Stimulated activated CD4-positive, alpha-beta T cell treated with anti-CD3 and anti-CD28 coated beads, Interleukin-4, amount 100 ng/mL, for 48 hours (primary cell): ENCODE results near the gene BAIAP2L1.

Source experiments
- DNase-seq, 2 donors: peaks; one replicate each; pipeline ENCODE4 v3.0.0-alpha.2; 2020; ENCODE audit warnings: low read depth in 2 of 2

The BAIAP2L1 gene

DNA sequence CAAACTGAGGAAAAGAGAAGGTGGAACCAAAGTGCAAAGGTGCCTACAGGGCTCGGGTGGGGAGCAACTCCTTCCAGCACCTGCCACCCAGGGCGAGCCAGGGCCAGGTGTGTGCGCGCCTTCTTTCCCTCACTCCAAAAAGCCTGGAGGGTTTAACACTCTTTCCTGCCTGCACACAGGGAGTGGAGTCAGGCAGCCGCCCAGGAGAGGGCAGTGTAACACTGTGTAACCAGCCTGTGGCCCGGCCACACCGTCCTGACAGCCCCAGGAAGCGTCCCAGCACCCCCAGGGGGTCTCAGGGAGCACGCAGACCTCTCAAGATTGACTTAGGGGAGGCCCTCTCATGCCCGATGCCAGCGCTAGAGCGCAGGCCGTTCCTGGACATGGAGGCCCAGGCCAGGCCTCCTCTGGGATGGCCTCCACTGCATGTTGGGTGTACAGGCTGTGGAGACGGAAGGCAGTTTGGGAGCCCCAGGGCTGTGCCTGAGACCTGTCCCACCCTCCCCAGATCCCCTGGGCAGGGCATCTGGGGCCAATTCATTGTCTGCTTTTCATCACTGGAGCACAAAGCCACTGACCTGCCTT lies 106.0 kb downstream of the BAIAP2L1 start:
- peak in 1 of 2 donors; percentile 15 for DNase-seq

DNA sequence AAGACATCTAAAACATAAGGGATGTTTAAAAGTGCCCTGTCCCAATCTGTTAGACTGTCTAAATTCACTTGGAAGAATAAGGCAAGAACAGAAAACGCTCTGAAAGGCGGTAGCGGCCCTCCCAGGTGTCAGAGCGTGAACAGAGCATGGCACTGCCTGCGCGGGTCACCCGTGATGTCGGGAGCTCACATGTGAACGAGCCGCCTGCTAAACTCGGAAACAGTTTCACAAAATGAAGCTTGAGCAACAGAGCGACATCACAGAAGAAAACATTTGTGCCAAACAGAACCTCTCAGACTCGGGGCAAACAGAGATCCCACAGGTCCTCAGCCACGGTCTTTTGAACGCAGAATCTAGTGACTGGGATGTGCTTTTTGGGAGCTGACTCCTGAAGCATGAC lies 106.6 kb downstream of the BAIAP2L1 start:
- DNase-seq, result no peak

DNA sequence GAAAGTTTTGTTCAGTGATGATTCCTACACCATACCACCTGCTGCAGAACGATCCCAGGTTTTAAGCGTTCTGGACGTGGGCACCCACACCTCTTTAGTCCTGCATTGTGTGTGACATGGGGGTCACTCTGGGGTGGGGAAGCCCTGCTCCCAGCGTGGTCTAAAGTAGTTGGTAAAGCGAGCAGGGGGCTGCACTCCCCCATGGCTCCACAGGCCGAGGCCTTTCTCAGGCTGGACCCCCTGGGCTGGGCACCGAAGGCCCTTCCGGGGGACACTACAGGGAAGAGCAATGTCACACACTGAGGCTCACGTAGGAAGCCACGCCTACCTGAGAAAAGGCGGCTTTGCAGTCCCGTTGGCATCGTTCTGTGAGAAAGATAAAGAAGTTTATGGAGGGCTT lies 107.1 kb downstream of the BAIAP2L1 start:
- no peak for DNase-seq

DNA sequence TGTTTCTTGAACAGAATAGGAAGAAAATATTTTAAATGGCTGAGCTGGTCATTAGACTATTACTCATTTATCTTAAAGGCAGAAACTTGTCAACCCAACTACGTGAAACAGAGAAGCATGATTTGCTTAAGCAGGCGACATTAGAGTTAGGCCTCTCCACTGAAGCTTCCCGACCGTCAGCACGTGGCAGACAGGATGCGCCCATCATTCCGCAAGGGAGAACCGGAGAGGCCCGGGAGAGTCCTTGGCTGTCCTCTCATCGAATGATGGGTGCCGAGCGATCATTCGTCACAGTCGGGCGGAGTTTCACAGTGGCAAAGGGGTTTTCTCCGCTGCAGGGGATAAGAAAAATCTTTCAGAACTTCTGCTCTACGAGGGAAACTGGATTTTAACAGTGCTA lies 107.6 kb downstream of the BAIAP2L1 start:
- no peak for DNase-seq

DNA sequence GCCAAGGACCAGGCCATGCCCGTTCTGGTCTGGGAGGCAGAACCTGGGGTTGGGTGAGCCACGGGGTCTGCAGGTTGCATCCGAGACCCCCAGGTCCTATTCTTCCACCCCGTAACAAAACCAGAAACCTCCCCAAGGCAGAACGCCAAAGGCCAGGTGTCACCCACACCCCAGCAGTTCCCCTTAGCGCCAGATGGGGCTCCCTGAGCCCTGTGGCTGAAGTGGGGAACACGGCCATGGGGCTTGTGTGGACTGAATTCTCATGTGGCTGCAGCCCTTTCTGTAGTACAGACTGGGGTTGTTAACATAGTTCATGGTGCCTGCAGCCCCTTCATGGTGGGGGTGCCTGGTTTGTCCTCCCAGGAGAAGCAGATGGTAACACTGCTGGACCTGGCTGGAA lies 109.2 kb downstream of the BAIAP2L1 start:
- no peak for DNase-seq

DNA sequence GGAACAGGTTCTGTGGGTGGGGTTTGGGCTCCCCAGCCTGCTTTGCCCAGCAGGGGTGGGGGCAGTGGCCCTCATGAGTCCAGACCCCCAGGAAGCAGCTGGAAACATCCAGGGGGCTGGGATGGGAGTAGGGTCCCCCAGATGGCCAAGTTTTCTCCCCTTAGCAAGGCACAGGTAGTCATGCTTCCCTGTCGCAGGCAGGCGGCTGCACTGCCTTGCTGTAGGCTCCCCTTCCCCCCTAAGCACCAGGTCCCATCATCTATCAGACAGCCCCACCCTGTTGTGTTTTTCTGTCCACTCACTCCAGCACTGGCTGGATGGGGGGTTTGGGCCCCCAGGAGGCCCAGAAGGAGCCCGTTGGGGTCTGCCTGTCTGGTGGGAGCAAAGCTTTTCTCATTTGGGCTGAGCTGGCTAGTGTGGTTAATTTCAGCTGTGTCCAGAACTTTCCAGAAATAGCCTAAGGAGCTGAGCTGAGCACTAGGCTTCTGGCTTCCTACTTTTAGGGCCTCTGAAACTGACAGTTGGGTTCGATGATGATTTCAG lies 111.5 kb downstream of the BAIAP2L1 start:
- DNase-seq, result no peak

DNA sequence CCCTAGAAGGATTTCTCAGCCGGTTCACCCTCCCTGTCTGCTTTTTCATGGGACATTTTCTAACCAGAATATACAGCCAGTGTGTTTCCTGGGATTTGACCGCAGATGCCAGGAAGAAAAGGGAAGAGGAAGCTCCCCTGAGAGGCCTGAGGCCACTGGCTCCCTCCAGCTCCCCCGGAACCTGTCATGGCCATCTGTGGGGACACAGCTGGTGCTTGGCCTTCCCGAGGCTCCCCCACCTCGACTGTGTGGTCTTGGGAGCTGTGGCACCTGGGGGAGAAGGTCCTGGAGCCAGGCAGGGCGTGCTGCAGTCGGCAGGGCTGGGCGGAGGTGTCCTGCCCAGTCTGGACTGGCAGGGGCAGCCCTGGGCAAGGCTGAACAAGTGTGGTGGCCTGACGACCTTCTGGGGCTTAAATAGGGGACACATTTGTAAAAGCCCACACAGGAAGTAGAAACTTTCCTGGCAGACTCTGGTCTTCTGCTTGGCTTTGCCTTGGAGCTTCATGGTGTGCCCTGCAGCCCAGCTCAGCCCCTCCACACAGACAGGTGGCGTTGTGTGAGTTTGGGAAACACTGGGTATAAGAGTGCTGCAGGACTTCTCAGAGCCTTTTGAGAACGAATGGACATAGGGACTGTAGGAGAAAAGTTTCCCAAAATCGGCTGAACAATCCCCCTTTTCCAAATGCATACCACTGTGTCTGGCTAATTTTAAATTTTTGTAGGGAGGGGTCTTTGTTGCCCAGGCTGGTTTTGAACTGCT lies 112.6 kb downstream of the BAIAP2L1 start:
- no peak for DNase-seq

DNA sequence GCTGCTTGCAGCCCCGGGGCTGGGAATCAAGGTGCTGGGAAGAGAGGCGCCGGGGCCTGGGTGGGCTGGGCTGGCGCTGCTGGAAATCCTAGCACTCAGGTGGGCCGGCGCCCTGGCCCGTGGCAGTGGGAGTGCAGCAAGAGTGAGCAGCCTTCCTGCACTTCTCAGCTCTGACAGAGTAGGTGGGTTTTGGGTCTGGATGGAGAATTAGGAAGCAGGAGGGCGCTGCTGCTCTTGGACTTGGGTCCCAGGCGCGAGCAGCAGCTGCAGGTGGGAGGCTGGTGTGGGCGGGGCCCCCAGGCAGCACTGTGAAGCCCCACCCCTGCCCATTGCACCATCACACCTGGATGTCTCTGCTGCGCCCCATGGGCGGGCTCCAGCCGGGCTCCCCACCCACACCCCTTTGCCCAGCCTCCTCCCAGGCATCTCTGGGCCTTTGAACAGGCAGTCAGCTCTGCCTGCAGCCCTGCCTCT lies 113.4 kb downstream of the BAIAP2L1 start:
- no peak for DNase-seq

DNA sequence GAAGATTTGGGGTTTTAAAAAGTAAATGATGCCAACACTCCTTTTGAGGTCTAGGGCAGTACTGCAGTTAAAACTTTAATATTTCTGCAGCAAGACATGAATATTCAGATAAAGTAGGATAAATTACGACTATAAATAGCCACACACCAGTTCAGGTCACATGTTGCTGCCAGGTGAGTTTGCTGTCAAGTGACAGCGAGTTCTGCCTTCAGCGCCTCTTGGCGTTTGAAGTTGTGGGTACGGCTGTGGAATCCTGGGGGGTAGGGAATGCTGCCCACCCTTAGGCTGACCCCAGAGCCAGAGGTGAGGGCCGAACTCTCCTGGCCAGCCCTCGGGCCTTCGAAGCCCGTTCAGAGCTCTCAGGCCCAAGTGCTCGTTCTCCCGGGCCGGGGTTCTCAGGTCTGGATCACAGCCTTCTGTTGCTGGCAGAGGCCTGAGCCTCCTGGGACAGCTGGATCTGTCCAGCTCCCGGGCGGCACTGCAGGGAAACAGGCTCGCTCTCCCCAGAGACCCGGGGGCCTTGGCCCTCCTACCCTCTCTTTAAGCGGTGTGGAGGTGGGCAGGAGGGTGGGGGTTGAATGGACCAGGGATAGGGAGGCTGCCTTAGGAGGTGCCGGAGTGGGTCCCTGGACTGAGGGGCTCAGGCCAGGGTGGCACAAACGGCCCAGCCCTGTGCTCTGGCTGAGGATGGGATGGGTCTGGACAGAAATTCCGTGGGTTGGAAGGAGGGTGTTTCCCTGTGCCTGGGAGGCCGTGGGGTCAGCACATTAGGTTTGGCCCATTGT lies 114.0 kb downstream of the BAIAP2L1 start:
- DNase-seq, result no peak

DNA sequence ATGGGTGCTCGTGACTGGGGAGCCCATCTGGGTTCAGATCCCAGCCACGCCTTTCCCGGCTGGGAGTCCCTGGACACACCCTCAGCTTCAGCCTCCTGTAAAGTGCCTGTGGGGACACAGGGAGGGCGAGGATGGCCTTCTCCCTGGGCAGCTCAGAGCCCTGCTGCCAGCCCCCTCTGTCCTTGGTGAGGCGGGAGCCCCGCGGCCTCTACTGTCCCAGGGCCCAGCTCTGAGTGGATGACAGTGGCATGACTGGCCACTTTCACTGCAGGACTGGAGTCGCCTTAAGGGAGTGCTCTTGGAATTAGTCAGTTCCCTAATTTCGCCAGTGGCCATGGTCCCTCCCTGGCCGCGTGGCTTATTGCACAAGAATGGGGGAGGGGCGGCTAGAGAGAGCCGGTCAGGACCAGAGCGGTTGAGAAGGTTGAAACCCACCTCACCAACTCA lies 114.8 kb downstream of the BAIAP2L1 start:
- DNase-seq, result no peak

DNA sequence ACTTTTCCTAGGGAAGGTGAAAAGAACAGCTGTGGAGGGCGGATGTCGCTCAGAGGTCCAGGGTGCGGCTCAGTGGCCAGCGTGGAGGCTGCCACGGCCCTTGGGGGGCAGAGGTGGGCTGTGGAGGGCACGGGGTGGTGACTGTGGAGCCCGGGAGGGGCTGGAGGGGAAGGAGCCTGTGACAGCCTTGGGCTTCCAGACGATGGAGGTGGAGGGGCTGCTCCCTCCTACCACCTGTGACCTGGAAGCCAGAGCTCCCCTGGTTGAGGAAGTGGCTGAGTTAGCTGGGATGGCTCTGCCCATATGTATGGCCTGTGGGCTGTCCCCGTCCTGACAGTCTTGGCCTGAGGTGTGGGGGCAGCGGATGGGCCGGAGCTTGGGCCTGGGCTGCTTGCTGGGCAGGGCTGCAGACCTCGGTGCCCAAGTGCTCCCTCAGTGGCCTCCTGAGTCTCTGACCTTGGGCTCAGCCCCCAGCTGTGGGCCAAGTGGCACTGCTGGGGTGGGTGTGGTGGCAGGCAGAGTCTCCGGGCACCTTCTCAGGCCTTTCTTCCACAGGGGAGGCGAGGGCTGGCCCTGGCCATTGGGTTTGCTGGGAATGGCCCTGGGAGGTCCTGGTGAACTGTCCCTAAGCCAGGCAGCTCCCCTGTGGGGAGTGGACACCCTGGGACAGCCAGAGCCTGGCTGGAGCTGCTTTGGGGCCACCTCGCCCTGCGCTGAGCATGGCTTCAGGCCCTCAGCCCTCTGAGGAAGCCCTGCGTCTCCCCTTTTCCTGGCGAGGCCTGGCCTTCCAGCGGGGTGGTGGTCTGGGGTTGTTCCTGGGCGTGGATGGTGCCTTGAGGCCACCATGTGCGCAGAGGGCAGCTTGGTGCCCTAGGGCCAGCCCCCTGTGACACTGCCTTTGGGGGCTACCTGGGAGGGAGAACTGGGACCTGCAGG lies 115.5 kb downstream of the BAIAP2L1 start:
- DNase-seq, result no peak

DNA sequence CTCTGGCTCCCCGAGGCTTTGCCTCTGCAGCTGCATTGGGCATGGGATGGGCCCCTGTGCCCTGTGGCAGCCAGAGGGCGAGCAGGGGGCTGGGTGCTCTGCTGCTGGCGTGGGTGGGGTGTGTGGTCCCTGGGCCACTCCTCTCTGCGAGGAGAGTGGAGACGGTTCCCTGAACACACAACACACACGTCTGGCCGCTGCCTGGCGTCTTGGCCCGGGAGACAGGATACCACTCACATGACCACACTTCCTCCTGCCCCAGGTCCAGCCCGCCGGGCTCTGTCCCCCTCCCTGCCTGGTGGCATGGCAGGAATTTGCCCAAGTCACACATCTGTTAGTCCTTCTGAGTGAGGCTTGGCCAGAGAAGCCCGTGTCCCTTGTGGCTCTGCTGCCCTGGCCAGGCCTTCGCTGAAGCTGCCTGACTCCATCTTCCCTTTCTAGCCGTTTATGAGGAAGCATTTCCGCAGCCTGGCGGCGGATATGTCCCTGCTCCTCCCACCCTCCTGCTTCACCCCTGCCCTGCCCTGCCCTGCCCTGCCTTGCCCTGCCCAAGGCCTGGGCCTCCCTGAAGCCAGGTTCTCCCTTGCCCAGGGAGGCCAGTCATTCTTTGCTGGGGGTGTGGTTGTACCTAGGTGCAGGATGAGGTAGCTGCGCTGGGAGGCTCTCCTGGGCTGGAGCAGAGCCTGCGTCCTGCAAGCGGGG lies 116.4 kb downstream of the BAIAP2L1 start:
- DNase-seq, result no peak

DNA sequence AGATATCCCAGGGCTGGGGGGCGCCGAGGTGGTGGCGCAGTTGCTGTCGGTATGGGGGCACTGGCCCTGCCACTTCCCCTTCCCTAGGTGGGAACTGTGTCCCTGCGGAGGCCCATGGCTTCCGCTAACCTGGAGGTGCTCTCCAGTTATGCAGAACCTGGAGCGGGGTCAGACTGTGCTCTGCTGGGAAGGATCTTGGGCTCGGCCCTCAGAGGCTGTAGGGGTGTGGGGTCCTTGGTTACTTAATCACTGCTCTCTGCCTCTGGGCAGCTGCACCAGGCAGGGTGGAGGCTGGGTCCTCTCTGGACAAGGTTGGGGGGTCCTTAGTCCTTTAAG lies 117.0 kb downstream of the BAIAP2L1 start:
- no peak for DNase-seq

DNA sequence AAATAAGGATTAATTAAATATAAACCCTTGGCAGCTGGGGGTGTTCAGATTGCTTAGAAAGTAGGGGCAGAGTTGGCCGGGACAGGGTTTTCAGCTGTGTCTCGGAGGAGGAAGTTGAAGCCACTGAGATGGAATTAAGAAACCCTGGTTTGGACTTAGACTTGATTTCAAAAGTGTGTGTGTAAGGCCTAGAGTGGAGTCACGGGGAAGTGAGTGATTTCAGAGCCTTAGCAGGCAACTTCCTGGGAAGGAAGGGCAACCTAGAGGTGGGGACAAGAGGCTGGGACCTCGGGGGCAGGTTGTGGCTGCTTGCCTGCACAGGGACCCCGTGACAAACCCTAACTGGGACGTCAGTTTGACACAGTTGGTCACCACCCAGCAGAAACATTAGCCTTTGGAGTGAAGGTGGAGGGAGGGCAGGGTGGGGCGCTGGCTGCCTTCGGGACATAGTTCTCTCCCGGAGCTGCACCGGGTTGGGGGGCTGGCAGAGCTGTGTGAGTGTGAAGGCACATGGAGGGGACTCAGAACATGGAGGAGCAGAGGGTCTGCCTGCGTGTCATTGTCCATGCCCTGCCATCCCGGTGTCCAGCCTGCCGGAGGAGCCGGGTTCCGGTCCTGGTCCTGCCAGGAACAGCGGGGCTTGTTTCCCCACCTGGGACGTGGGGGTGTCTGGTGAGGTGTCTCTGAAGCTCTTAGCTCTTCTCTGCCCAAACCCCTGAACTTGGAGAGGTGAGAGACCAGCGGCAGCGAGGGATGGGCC lies 117.6 kb downstream of the BAIAP2L1 start:
- DNase-seq, result no peak

DNA sequence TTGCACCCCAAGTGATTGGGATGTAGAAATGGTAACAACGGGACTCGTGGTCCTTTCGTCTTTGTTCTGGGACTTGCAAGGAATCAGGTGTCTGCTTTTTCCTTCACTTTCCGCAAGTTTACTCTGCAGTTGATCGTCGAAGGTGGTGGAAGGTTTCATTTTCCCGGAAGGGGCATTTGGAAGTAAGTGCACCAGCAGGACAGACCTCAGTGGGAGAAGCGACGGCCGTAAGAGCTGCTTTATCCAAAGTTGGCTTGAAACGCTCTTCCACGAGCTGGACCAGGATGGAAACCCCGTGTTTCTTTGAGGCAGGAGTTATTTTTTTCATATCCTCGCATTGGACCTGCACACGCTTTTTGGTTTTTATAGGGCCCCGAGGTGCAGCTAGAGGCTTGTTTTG lies 118.2 kb downstream of the BAIAP2L1 start:
- DNase-seq, result no peak

DNA sequence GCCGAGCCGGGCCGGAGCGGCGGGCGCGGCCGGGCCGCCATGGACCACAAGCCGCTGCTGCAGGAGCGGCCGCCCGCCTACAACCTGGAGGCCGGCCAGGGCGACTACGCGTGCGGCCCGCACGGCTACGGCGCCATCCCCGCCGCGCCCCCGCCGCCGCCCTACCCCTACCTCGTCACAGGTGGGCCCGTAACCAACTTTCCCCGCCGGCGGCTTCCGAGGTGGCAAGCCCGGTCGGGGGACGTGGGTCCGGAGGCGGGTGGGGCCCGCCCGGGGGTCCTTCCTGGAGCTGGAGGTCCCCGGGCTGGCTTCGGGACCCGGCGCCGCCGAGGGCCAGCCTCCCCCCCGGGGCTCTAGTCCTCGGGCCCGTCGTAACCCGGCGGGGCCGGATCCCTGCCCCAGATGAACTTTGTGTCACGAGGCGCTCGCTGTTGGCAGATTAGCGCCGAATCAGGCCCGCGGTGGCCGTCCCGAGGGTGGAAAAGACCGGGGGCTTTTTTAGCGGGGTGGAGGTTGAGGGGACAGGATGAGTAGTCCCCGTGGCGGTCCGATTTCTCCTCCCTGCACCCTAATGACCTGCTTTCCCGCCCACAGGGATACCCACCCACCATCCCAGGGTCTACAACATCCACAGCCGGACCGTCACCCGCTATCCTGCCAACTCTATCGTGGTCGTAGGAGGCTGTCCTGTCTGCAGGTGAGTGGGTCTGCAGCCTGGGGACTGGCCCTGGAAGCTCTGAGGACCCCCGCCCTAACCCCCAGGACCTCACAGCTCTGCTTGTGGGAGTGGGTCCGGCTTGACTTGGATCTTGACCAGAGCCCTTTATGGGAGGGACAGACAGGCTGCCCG lies 118.9 kb downstream of the BAIAP2L1 start:
- peak in 1 of 2 donors; percentile 20 for DNase-seq

DNA sequence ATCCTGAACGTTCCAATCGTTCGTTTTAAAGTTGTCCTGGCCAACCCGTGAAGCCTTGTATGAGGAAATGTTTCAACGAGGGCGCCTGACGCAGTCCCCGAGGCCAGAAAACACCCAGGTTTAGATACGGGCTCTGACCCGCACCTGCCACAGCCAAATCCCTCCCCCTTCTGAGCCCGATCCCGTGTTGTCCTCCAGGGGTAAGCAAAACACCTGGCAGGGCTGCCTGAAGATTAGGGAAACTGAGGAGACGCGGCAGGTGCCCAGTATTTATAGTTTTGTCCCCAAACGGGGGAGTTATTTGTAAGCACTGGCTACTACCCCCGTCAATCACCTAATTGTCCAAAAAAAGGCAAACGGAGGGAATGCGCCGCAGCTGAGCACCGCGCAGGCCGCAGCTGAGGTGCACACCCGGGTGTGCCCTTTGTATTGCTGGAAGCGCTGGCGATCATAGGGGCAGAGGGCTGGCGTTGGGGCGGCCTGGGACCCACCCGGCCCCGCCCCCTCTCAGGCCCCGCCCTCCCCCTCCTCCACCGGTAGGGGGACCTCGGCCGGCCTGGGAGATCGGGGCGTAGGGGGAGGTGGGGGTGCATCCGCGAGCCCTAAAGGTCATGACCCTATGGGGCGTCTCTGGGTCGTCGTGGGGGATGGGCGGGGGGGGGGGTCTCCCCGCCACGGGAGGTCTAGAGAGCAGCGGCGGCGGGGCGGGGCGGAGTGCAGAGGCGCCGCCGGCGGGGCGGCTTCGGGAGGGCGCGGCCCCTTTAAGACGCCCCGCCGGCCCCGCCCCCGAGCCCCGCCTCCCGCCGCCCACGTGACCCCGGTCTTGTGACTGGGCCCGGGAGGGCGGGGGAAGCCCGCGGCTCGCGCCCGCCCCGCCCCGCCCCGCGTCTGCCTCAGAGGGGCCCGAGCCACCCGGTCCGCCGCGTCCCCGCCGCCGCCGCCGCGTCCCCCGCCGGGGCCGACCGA lies 119.8 kb downstream of the BAIAP2L1 start, which contains the start of gene BRI3:
Gene BRI3, plus strand, starts transcription at position 896 of the 966 bp plus-strand sequence. CDS start 110 bp downstream, outside the sequence.
- peak; percentile 92 to 94 for DNase-seq

DNA sequence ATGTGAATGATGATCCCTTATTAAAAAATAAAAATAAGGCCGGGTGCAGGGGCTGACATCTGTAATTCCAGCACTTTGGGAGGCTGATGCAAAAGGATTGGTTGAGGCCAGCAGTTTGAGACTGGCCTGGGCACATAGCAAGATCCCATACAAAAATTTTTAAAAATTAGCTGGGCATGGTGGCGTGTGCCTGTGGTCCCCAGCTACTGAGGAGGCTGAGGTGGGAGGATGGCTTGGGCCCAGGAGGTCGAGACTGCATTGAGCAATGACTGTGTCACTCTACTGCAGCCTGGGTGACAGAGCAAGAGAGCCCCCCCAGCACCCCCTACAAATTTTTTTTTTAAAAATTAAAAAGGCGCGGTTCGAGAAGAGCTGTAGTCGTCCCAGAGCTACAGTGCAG lies 120.6 kb downstream of the BAIAP2L1 start:
- no peak for DNase-seq
